SH-SY5Y (cell line): Measurements from ENCODE around the gene MAN1A2.

Source experiments
- GATA2 ChIP-seq: IDR thresholded peaks from 2 replicates; pipeline ENCODE4 v1.6.1; 2011; ENCODE audit warnings: mild to moderate bottlenecking, low read depth, low read length
- GATA3 ChIP-seq: IDR thresholded peaks from 2 replicates; pipeline ENCODE4 v1.6.1; 2011; ENCODE audit warnings: low read depth, mild to moderate bottlenecking, low read length, moderate library complexity

DNA sequence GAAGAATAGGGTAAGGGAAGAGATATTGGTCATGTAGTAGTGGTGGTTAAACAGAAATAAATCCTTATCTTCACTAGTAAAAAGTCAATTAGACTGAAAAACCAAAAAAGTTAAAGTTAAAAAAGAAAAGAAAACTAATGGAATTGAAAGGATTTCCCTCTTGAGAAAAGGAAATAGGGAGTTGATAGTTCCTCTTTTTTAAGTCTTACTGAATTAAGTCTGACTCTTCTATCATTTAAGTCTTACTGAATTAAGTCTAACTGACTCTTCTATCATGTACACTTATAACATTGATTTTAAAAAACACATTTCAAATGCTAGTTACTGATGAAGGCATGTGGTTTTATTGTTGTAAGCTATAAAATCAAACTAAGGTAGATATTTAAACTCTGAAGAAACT lies 189.1 kb downstream of the MAN1A2 start:
- TF ChIP-seq GATA2 = no peak
- no peak for TF ChIP-seq GATA3
